ENCODE data around the gene B4GALT2.

- no peak for TF ChIP-seq EP300 (IDR thresholded peaks at IDR 0.05)
- TF ChIP-seq, protein P1, sequence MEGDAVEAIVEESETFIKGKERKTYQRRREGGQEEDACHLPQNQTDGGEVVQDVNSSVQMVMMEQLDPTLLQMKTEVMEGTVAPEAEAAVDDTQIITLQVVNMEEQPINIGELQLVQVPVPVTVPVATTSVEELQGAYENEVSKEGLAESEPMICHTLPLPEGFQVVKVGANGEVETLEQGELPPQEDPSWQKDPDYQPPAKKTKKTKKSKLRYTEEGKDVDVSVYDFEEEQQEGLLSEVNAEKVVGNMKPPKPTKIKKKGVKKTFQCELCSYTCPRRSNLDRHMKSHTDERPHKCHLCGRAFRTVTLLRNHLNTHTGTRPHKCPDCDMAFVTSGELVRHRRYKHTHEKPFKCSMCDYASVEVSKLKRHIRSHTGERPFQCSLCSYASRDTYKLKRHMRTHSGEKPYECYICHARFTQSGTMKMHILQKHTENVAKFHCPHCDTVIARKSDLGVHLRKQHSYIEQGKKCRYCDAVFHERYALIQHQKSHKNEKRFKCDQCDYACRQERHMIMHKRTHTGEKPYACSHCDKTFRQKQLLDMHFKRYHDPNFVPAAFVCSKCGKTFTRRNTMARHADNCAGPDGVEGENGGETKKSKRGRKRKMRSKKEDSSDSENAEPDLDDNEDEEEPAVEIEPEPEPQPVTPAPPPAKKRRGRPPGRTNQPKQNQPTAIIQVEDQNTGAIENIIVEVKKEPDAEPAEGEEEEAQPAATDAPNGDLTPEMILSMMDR (IDR thresholded peaks at IDR 0.05): no peak
Observed at GRCh38 chr1:43981135-43981491, 2.1 kb downstream of the B4GALT2 start.
